HL-60 (cell line): ENCODE data around the gene SETD6.

Source experiments
- DNase-seq, 2 experiments: peaks; one replicate each; pipeline ENCODE4 v3.0.0-alpha.2; 2010 to 2020; ENCODE audit warnings: low read depth in 1 of 2, low spot score in 1 of 2
- H3K27ac ChIP-seq: fragments of 250-450 bp; sonication (Bioruptor Pico); replicated peaks from 2 replicates; pipeline ENCODE4 v1.5.1; 2020; ENCODE audit warnings: mild to moderate bottlenecking, moderate library complexity
- H3K27me3 ChIP-seq: fragments of 250-450 bp; sonication (Bioruptor Pico); 2 replicates; pipeline ENCODE4 v1.5.1; 2021; ENCODE audit warnings: mild to moderate bottlenecking, moderate library complexity; ENCODE audit not compliant: insufficient read depth, poor library complexity, severe bottlenecking
- H3K4me3 ChIP-seq: replicated peaks from 2 replicates; pipeline ENCODE4 v1.5.1; 2011; ENCODE audit warnings: mild to moderate bottlenecking, control low read depth, low read length; ENCODE audit not compliant: insufficient read depth
- GABPA ChIP-seq: IDR thresholded peaks from 2 replicates; pipeline ENCODE4 v1.6.1; 2012; ENCODE audit warnings: low read depth
- POLR2AphosphoS5 ChIP-seq: IDR thresholded peaks from 2 replicates; pipeline ENCODE4 v1.6.1; 2012; ENCODE audit warnings: low read depth
- SPI1 ChIP-seq: IDR thresholded peaks from 2 replicates; pipeline ENCODE4 v1.6.1; 2012; ENCODE audit warnings: low read depth, mild to moderate bottlenecking, borderline replicate concordance
- TF ChIP-seq, protein P1 (sequence below): IDR thresholded peaks from one replicate; pipeline ENCODE4 v1.5.1; 2011; ENCODE audit warnings: low read length, control low read depth, inconsistent platforms; ENCODE audit not compliant: insufficient read depth
- TF ChIP-seq, protein P2 (sequence below): IDR thresholded peaks from 2 replicates; pipeline ENCODE4 v1.6.1; 2012; ENCODE audit warnings: low read depth; ENCODE audit not compliant: insufficient replicate concordance

The SETD6 gene

DNA sequence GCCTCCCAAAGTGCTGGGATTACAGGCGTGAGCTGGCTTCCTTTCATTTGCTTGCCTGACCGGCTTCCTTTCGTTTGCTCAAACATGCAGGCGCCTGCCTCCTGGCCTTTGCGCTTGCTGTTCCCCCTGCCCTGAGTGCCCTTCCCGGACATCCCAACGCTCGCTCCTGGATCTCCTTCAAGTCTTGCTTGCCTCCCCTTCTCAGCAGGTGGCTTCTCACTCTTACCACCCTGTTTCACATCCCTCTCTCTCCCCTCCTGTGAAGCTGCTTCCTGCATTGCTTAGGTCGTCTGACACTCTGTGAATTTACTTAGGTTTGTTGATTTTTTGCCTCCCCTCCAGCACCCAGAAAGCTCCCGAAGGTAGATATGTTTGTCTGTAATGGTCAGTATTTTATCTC, 41.0 kb upstream of the SETD6 start:
- DNase-seq, result no peak
- Histone ChIP-seq H3K27ac (no peak overlapping the region), H3K27me3 (peaks cover 8% of the 10 kb centered on the region), H3K4me3 (no peak overlapping the region)
- no peak for TF ChIP-seq GABPA
- TF ChIP-seq SPI1, result no peak
- no peak for TF ChIP-seq POLR2AphosphoS5
- TF ChIP-seq, protein P1, sequence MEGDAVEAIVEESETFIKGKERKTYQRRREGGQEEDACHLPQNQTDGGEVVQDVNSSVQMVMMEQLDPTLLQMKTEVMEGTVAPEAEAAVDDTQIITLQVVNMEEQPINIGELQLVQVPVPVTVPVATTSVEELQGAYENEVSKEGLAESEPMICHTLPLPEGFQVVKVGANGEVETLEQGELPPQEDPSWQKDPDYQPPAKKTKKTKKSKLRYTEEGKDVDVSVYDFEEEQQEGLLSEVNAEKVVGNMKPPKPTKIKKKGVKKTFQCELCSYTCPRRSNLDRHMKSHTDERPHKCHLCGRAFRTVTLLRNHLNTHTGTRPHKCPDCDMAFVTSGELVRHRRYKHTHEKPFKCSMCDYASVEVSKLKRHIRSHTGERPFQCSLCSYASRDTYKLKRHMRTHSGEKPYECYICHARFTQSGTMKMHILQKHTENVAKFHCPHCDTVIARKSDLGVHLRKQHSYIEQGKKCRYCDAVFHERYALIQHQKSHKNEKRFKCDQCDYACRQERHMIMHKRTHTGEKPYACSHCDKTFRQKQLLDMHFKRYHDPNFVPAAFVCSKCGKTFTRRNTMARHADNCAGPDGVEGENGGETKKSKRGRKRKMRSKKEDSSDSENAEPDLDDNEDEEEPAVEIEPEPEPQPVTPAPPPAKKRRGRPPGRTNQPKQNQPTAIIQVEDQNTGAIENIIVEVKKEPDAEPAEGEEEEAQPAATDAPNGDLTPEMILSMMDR, result no peak
- TF ChIP-seq, protein P2, sequence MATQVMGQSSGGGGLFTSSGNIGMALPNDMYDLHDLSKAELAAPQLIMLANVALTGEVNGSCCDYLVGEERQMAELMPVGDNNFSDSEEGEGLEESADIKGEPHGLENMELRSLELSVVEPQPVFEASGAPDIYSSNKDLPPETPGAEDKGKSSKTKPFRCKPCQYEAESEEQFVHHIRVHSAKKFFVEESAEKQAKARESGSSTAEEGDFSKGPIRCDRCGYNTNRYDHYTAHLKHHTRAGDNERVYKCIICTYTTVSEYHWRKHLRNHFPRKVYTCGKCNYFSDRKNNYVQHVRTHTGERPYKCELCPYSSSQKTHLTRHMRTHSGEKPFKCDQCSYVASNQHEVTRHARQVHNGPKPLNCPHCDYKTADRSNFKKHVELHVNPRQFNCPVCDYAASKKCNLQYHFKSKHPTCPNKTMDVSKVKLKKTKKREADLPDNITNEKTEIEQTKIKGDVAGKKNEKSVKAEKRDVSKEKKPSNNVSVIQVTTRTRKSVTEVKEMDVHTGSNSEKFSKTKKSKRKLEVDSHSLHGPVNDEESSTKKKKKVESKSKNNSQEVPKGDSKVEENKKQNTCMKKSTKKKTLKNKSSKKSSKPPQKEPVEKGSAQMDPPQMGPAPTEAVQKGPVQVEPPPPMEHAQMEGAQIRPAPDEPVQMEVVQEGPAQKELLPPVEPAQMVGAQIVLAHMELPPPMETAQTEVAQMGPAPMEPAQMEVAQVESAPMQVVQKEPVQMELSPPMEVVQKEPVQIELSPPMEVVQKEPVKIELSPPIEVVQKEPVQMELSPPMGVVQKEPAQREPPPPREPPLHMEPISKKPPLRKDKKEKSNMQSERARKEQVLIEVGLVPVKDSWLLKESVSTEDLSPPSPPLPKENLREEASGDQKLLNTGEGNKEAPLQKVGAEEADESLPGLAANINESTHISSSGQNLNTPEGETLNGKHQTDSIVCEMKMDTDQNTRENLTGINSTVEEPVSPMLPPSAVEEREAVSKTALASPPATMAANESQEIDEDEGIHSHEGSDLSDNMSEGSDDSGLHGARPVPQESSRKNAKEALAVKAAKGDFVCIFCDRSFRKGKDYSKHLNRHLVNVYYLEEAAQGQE, result no peak

DNA sequence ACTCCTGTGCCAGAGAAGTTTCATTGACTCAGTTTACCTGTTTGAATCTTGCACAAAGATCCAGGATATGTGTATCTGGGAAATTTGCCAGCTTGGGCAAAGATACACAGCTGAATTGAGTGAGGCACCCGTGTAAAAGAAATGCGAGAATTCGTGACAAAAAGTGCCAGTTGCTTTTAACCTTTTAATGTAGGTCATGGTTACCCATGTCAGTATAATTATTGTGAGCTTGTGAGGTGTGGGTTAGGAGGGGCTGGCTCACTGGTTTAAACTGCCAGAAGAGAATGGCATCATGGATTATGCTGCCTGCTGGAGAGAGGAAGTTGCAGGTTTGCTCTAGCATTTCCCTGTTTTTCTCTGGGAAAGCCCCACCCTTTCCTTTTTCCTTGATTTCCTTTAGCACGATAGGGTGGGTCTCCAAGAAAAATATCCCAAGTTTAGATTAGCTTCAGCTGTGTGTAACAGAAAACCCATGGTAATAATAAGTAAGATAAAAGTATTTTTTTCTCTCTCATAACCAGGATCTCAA, 40.2 kb upstream of the SETD6 start:
- no peak for DNase-seq
- TF ChIP-seq, protein P1, result no peak
- TF ChIP-seq POLR2AphosphoS5 (no peak), GABPA (no peak), SPI1 (no peak)
- TF ChIP-seq, protein P2, result no peak
- H3K4me3 ChIP-seq, result no peak overlapping the region
- H3K27ac ChIP-seq, result no peak overlapping the region
- H3K27me3 ChIP-seq, result peaks cover 3% of the 10 kb centered on the region

DNA sequence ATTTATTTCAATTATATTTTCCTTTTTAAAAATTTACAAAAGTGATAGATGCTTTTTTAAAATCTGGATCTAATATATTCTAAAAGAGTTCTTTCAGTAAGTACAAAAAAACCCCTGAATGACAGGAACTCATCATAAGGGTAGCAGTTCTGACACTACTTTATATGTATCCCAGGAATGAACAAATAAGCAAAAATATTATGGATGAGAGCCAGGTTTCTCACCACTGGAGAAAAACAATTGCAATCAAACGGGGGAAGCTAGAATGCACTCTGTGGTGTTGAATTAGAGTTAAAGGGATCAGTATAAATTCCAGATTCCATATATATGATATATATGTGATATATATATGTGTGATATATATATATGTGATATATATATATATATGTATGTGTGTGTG, 38.5 kb upstream of the SETD6 start:
- DNase-seq, result no peak
- Histone ChIP-seq H3K27me3 (no peaks in the 10 kb centered on the region), H3K4me3 (no peak overlapping the region), H3K27ac (no peak overlapping the region)
- TF ChIP-seq, protein P2, result no peak
- TF ChIP-seq, protein P1, result no peak
- TF ChIP-seq GABPA (no peak), POLR2AphosphoS5 (no peak), SPI1 (no peak)
